ENCODE results near the gene ZNF618. TPM values are rescaled to one million over a fixed set of nuclear protein-coding genes. Genes with fewer than 3 reads are reported as not detected.

ZNF618 gene
- total RNA-seq, 4 donors from 2014 or later = 0.26 to 1.2 (median 1.0) TPM

GRCh38 chr9:114025760-114026159 lies 149.7 kb downstream of the ZNF618 start:
- no peak for TF ChIP-seq POLR2A (IDR thresholded peaks at IDR 0.05)
- TF ChIP-seq, protein P1, sequence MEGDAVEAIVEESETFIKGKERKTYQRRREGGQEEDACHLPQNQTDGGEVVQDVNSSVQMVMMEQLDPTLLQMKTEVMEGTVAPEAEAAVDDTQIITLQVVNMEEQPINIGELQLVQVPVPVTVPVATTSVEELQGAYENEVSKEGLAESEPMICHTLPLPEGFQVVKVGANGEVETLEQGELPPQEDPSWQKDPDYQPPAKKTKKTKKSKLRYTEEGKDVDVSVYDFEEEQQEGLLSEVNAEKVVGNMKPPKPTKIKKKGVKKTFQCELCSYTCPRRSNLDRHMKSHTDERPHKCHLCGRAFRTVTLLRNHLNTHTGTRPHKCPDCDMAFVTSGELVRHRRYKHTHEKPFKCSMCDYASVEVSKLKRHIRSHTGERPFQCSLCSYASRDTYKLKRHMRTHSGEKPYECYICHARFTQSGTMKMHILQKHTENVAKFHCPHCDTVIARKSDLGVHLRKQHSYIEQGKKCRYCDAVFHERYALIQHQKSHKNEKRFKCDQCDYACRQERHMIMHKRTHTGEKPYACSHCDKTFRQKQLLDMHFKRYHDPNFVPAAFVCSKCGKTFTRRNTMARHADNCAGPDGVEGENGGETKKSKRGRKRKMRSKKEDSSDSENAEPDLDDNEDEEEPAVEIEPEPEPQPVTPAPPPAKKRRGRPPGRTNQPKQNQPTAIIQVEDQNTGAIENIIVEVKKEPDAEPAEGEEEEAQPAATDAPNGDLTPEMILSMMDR (IDR thresholded peaks at IDR 0.05 in 4 of 5, conservative IDR thresholded peaks at IDR 0.05 in 1 of 5) = no peak
- Histone ChIP-seq H3K27ac (no peak overlapping the region), H3K27me3 (no peaks in the 10 kb centered on the region), H3K4me1 (no peaks in the 10 kb centered on the region), H3K36me3 (no peaks in the 10 kb centered on the region), H3K4me3 (no peak overlapping the region), H3K9me3 (peaks cover 0 to 4% (median 2%) of the 10 kb centered on the region in 3 donors)
- no peak for DNase-seq
- in situ Hi-C loops (cut with MboI; ENCODE audit: low sequenced_read_pairs in 4 of 4) = loop anchor here in 2 of 4 donors (25.0 kb wide), 2 partner anchors 213 to 338 kb away; no protein-coding TSS in a partner anchor
- ATAC-seq = no peak
- intact Hi-C loops (cut with DNase I; ENCODE audit: low total_unique reads) = no loop called here

DNA sequence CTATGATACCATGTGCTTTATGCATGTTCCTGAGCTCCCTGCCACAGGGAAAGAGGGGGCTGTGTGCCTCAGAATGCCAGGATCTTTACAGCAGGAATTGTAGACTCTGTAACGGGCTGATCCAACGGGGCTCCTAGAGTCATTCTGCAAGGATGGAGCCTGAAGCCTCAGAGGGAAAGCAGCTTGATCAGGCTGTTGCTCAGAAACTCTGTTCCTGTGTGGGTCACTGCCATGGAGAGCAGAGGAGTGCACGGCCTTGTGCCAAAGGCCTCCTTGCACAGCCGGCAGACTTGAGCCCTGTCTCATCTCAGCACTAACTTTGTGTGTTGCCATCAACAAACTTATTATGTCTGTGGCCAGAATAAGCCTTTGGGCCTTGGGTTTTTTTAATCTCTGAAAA lies 150.2 kb downstream of the ZNF618 start:
- no peaks in the 10 kb centered on the region for H3K36me3 ChIP-seq
- TF ChIP-seq, protein P1 (IDR thresholded peaks at IDR 0.05 in 4 of 5, conservative IDR thresholded peaks at IDR 0.05 in 1 of 5) = no peak
- TF ChIP-seq POLR2A (IDR thresholded peaks at IDR 0.05) = no peak
- no peak for ATAC-seq
- no peak for DNase-seq
- in situ Hi-C loops (cut with MboI; ENCODE audit: low sequenced_read_pairs in 4 of 4) (loop anchor here in 2 of 4 donors (25.0 kb wide), 2 partner anchors 214 to 339 kb away; no protein-coding TSS in a partner anchor), intact Hi-C loops (cut with DNase I; ENCODE audit: low total_unique reads) (no loop called here)
- no peaks in the 10 kb centered on the region for H3K4me1 ChIP-seq
- H3K4me3 ChIP-seq = no peak overlapping the region
- H3K27ac ChIP-seq = no peak overlapping the region
- H3K27me3 ChIP-seq = no peaks in the 10 kb centered on the region
- peaks cover 0 to 4% (median 2%) of the 10 kb centered on the region in 3 donors for H3K9me3 ChIP-seq

- intact Hi-C loops (cut with DNase I; ENCODE audit: low total_unique reads) (no loop called here), in situ Hi-C loops (cut with MboI; ENCODE audit: low sequenced_read_pairs in 4 of 4) (loop anchor here in 2 of 4 donors (25.0 kb wide), 2 partner anchors 215 to 340 kb away; no protein-coding TSS in a partner anchor)
- no peak overlapping the region for H3K27ac ChIP-seq
- no peaks in the 10 kb centered on the region for H3K4me1 ChIP-seq
- H3K36me3 ChIP-seq = no peaks in the 10 kb centered on the region
- peaks cover 0 to 4% (median 2%) of the 10 kb centered on the region in 3 donors for H3K9me3 ChIP-seq
- TF ChIP-seq, protein P1 (IDR thresholded peaks at IDR 0.05 in 4 of 5, conservative IDR thresholded peaks at IDR 0.05 in 1 of 5) = no peak
- no peak for TF ChIP-seq POLR2A (IDR thresholded peaks at IDR 0.05)
- ATAC-seq (no peak), DNase-seq (no peak)
- no peaks in the 10 kb centered on the region for H3K27me3 ChIP-seq
- H3K4me3 ChIP-seq = no peak overlapping the region
Observed at GRCh38 chr9:114027159-114027862, 151.2 kb downstream of the ZNF618 start.

- Histone ChIP-seq H3K36me3 (no peaks in the 10 kb centered on the region), H3K27ac (no peak overlapping the region), H3K9me3 (peaks cover 0 to 4% (median 0%) of the 10 kb centered on the region in 3 donors), H3K4me3 (no peak overlapping the region), H3K27me3 (no peaks in the 10 kb centered on the region), H3K4me1 (no peaks in the 10 kb centered on the region)
- in situ Hi-C loops (cut with MboI; ENCODE audit: low sequenced_read_pairs in 4 of 4) = loop anchor here in 2 of 4 donors (25.0 kb wide), 2 partner anchors 216 to 341 kb away; no protein-coding TSS in a partner anchor
- DNase-seq = no peak
- intact Hi-C loops (cut with DNase I; ENCODE audit: low total_unique reads) = no loop called here
- ATAC-seq = no peak
- no peak for TF ChIP-seq POLR2A (IDR thresholded peaks at IDR 0.05)
- TF ChIP-seq, protein P1 (IDR thresholded peaks at IDR 0.05 in 4 of 5, conservative IDR thresholded peaks at IDR 0.05 in 1 of 5) = no peak
Observed at GRCh38 chr9:114027863-114028465, 151.9 kb downstream of the ZNF618 start.
